KMS-11 (cell line): Measurements from ENCODE around the gene ASIC4.

Source experiments
- H2AFZ ChIP-seq: fragments of 200-600 bp; sonication (generic); 2 replicates; pipeline ENCODE4 v1.6.1; 2016; ENCODE audit warnings: antibody characterized with exemption, mixed run types, low read depth
- H3K27ac ChIP-seq: fragments of 200-600 bp; sonication (generic); 2 replicates; pipeline ENCODE4 v1.6.1; 2016; ENCODE audit warnings: mild to moderate bottlenecking, mixed run types
- H3K27me3 ChIP-seq: fragments of 200-600 bp; sonication (generic); 2 replicates; pipeline ENCODE4 v1.6.1; 2017; ENCODE audit warnings: mild to moderate bottlenecking, low read depth, mixed run types, moderate library complexity; ENCODE audit not compliant: insufficient read depth
- H3K36me3 ChIP-seq: fragments of 200-600 bp; sonication (generic); 2 replicates; pipeline ENCODE4 v1.6.1; 2017; ENCODE audit warnings: mild to moderate bottlenecking, mixed run types; ENCODE audit not compliant: insufficient read depth
- H3K4me1 ChIP-seq: fragments of 200-600 bp; sonication (generic); 2 replicates; pipeline ENCODE4 v1.6.1; 2016; ENCODE audit warnings: mild to moderate bottlenecking, low read depth, mixed run types; ENCODE audit not compliant: poor library complexity, severe bottlenecking
- H3K4me2 ChIP-seq: fragments of 200-600 bp; sonication (generic); 2 replicates; pipeline ENCODE4 v1.7.0; 2016; ENCODE audit warnings: mild to moderate bottlenecking, mixed run types
- H3K4me3 ChIP-seq: fragments of 200-600 bp; sonication (generic); IDR thresholded peaks from 2 replicates; pipeline ENCODE4 v1.6.1; 2017; ENCODE audit warnings: low read depth, low read length, mixed read lengths; ENCODE audit not compliant: insufficient read depth
- H3K79me2 ChIP-seq: fragments of 200-600 bp; sonication (generic); 2 replicates; pipeline ENCODE4 v1.6.1; 2016; ENCODE audit warnings: low read depth, mixed run types; ENCODE audit not compliant: insufficient read depth
- H3K9ac ChIP-seq: fragments of 200-600 bp; sonication (generic); 2 replicates; pipeline ENCODE4 v1.6.1; 2016; ENCODE audit warnings: mild to moderate bottlenecking, mixed run types
- H4K20me1 ChIP-seq: fragments of 200-600 bp; sonication (generic); 2 replicates; pipeline ENCODE4 v1.6.1; 2016; ENCODE audit warnings: mild to moderate bottlenecking, mixed run types; ENCODE audit not compliant: insufficient read depth
- CTCF ChIP-seq: fragments of 200-600 bp; sonication (generic); conservative IDR thresholded peaks from 2 replicates; pipeline ENCODE4 v1.6.1; 2017; ENCODE audit warnings: low read depth, mild to moderate bottlenecking, antibody characterized with exemption, low read length, moderate library complexity, mixed read lengths

Gene ASIC4

GRCh38 chr2:219477815-219478214 lies 36.5 kb upstream of the ASIC4 start:
- Histone ChIP-seq H3K4me1 (no peaks in the 10 kb centered on the region), H3K9ac (no peak overlapping the region), H3K79me2 (no peaks in the 10 kb centered on the region), H4K20me1 (no peaks in the 10 kb centered on the region), H3K4me3 (no peak overlapping the region), H3K27ac (no peak overlapping the region), H3K27me3 (peaks cover 60% of the 10 kb centered on the region), H3K4me2 (no peak overlapping the region), H2AFZ (no peak overlapping the region), H3K36me3 (no peaks in the 10 kb centered on the region)
- no peak for TF ChIP-seq CTCF

- H3K27ac ChIP-seq = no peak overlapping the region
- peaks cover 65% of the 10 kb centered on the region for H3K27me3 ChIP-seq
- no peaks in the 10 kb centered on the region for H3K79me2 ChIP-seq
- no peaks in the 10 kb centered on the region for H3K36me3 ChIP-seq
- no peak for TF ChIP-seq CTCF
- H4K20me1 ChIP-seq = no peaks in the 10 kb centered on the region
- no peak overlapping the region for H3K4me2 ChIP-seq
- no peaks in the 10 kb centered on the region for H3K4me1 ChIP-seq
- H2AFZ ChIP-seq = no peak overlapping the region
- no peak overlapping the region for H3K9ac ChIP-seq
- H3K4me3 ChIP-seq = no peak overlapping the region
These were observed 35.4 kb upstream of the ASIC4 start for GRCh38 chr2:219478916-219479315.

GRCh38 chr2:219480004-219480403 lies 34.3 kb upstream of the ASIC4 start:
- H3K27me3 ChIP-seq = peaks cover 64% of the 10 kb centered on the region
- no peaks in the 10 kb centered on the region for H3K36me3 ChIP-seq
- H3K4me3 ChIP-seq = no peak overlapping the region
- H3K79me2 ChIP-seq = no peaks in the 10 kb centered on the region
- H3K9ac ChIP-seq = no peak overlapping the region
- H3K4me1 ChIP-seq = no peaks in the 10 kb centered on the region
- no peak overlapping the region for H2AFZ ChIP-seq
- no peak for TF ChIP-seq CTCF
- H3K27ac ChIP-seq = no peak overlapping the region
- no peak overlapping the region for H3K4me2 ChIP-seq
- H4K20me1 ChIP-seq = no peaks in the 10 kb centered on the region

GRCh38 chr2:219482674-219483405 lies 31.4 kb upstream of the ASIC4 start:
- peaks cover 88% of the 10 kb centered on the region for H3K27me3 ChIP-seq
- no peaks in the 10 kb centered on the region for H4K20me1 ChIP-seq
- no peaks in the 10 kb centered on the region for H3K79me2 ChIP-seq
- H3K36me3 ChIP-seq = no peaks in the 10 kb centered on the region
- no peak overlapping the region for H3K9ac ChIP-seq
- no peak overlapping the region for H2AFZ ChIP-seq
- no peak overlapping the region for H3K4me3 ChIP-seq
- no peak overlapping the region for H3K4me2 ChIP-seq
- H3K27ac ChIP-seq = no peak overlapping the region
- no peak for TF ChIP-seq CTCF
- no peaks in the 10 kb centered on the region for H3K4me1 ChIP-seq
